SHP77 treated with DMSO at 0.1 percent for 48 hours (cell line): Measurements from ENCODE around the gene ST3GAL6.
A peak's percentile ranks its signal among the peaks of the same experiment; 100 is the strongest.

ENCODE experiments used
- DNase-seq: peaks from one replicate; lab custom pipeline; 2025; lab: John Stamatoyannopoulos, UW

Gene ST3GAL6, protein sequence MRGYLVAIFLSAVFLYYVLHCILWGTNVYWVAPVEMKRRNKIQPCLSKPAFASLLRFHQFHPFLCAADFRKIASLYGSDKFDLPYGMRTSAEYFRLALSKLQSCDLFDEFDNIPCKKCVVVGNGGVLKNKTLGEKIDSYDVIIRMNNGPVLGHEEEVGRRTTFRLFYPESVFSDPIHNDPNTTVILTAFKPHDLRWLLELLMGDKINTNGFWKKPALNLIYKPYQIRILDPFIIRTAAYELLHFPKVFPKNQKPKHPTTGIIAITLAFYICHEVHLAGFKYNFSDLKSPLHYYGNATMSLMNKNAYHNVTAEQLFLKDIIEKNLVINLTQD

DNA sequence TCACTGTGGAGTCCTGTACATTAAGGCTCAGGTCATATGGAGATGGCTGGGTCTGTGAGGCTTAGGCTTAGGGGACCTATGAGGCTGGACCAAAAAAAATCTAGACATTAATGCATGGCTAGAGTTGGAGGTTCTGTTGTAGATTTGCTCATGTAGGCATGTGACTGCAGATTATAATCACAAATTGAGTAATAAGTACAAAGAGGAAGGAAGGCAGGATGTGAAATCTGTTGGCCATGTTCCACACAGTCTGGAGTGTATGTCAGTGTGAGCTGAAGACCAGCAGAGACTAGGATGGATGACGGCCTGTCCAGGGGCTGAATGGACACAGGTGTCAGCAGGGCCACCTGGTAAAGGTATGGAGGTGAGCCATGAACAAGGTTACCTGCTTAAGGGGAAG is at the start of gene ST3GAL6:
ST3GAL6 (plus strand) TSS at position 265 of the 400 bp plus-strand sequence. CDS start 5,101 bp downstream, outside the sequence.
- no peak for DNase-seq

DNA sequence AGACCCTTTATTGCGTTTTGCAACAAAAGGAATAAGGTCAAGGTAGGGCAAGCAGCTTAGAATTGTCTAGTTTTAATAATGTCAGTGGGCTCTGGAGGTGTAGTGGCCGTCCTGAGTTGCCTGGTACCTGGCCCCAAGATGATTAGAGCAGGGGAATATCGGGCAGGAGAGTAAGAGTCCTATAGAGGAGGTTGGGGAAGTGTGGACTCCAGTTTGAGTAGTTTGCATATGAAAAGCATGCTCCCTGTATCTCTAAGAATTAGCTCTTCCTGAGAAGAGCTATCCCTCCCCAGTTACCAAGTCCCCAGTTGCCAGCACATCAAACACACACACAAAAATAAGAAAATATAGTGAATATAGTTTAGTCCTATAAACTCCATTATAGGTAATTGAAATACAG is 49.2 kb upstream of the ST3GAL6 start:
- DNase-seq = no peak

DNA sequence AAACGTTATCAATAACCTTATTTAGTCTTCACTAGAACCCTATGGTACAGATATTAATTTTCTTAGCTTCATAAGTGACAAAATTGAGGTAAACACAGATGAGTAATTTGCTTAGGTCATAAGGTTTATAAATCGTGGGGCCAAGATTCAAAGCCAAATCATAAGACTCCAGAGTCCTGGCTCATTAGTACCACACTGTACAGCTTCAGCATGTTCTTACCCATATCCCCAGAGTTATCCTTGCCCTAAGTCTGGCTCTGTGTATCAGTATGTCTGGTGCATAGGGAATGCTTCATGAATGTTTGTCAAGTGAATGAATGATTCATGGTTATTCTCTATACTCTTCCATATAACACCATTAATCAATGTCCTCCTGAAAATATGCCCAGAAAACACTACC is 45.6 kb upstream of the ST3GAL6 start:
- DNase-seq = no peak

DNA sequence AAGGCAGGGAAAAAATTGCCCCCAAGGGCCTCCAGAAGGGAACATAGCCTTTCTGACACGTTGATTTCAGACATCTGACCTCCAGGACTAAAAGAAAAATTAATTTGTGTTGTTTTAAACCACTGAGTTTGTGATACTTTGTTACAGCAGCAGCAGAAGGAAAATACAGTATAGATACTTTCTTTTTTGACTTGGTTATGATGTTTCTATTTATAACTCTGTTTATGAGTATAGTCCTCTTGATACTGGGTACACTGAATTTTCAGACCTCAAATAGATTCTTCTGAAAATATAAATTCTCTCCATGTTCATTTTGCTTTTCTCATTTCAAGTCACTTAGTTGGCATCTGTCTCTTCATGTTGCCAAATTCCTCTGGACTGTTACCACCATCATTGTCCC is 44.4 kb upstream of the ST3GAL6 start:
- DNase-seq = no peak

GRCh38 chr3:98721776-98722175 is 41.4 kb upstream of the ST3GAL6 start:
- DNase-seq = no peak

- DNase-seq = no peak
Observed at GRCh38 chr3:98722389-98722788, 40.8 kb upstream of the ST3GAL6 start.

DNA sequence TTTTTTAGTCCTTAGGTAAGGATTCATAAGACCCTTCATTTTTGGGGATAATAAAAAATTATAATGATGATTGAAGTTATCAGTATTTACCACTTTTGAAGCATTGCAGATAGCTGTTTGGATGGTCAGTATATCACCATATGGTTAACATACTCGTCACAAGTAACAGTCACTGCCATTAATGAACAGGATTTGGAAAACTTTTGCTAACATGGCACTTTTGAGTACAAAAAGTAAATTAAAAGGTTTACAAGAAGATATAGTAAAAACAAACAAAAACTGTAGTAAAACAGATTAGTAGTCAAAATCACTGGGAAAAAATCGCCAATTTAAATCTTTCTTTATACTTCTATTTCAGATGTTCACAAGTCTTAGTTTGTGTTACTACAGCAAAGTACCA is 37.8 kb upstream of the ST3GAL6 start:
- DNase-seq = no peak

GRCh38 chr3:98726084-98726483 is 37.1 kb upstream of the ST3GAL6 start:
- no peak for DNase-seq

- no peak for DNase-seq
Observed at GRCh38 chr3:98727638-98728037, 35.5 kb upstream of the ST3GAL6 start.

- no peak for DNase-seq
Observed at GRCh38 chr3:98728672-98729071, 34.5 kb upstream of the ST3GAL6 start.

DNA sequence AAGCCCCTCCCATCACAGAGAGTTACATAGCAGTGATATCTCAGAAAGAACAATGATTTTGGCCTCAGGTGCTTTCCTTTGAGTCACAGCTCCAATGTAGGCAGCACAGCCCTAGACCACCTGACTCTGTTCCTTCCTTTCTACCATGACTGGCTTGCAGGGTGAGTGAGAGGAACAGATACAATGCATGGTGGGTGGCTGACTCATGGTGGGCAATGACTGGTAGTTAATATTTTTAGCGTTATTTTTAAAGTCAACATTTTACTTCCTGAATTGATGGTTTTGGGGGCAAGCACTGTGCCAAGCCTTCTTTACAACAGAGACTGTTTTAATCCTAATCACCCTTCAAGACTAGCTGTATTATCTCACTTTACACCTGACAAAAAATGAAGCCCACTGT is 32.8 kb upstream of the ST3GAL6 start:
- no peak for DNase-seq

DNA sequence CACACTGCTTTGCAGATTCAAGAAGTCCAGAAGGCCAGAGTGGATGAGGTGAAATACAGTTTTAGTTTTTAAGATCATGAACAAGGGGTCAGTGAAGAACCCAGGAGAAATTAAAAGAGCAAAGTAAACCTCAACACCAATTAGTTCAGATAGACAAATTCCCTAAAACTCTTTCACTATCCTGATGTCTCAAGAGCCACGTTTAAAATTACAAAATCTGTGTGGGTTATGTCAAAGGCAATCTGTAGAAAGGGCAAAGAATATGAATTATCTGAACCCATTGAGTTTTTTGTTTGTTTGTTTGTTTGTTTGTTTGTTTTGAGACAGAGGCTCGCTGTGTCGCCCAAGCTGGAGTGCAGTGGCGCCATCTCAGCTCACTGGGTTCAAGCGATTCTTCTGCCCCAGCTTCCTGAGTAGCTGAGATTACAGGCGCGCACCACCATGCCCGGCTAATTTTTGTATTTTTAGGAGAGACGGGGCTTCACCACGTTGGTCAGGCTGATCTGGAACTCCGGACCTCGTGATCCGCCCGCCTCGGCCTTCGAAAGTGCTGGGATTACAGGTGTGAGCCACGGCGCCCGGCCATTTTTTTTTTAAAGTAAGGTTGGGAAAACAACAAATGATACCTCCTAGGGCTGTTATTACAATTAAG is 32.1 kb upstream of the ST3GAL6 start:
- DNase-seq = no peak

GRCh38 chr3:98731720-98732285 is 31.3 kb upstream of the ST3GAL6 start:
- DNase-seq = no peak

DNA sequence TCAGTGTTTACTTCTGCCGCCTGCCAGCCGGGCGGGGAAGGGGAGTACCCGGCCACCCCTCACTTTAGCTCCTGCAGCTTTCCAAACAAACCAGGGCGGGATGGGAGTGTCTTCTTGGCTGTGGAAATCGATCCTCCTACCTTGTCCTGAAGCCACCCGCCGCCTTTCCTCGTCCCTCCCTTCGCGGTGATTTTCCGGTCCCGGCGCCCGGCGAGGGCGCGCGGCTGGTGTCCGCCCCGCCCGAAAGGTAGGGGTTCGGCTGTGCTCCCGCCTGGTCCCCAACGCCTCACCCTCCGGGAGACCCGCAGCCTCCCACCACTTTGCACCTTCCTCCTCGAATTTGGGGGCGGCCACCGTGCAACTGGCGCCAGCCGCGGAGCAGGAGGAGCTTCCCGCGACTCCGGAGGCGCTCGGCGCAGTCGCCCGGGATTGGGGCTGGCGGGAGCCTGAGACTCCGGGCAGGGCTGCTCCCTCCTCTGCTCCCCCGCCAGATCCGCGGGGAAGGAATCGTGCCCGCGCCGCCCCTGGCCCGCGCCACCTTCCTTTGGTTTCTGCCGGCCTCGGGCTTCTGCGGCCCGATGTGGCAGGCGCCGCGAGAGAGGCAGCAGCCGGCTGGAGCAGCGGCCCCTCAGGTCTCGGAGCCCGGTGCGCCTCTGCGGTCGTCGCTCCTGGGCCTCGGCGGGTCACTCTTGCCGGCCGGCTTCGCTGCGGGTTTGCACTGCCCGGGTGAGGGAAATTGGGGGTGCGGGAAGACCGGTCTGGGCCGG is 30.7 kb upstream of the ST3GAL6 start:
- DNase-seq = peak; percentile 74

GRCh38 chr3:98733053-98733811 is 29.9 kb upstream of the ST3GAL6 start:
- DNase-seq = no peak

DNA sequence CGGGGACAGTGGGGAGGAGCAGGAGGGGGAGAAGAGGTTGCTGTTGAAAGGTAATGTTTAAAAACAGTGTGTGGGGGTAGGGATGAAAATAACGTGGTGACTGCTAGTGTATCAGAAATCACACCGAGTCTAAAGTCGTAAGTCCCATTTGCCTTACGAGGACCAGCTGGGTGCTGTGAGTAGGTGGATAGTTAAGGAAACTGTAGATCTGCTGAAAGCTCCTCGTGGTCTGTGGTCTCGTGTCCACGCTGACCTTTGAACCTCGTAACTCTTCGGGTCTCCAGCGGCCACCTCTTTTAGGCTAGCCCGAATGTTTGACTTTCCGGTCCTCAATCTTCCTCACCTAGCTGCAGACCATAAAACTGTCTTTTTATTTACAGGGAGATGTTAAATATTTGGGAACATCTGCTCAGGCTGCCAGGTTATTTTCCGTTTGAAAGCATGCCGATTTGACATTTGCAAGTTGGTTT is 29.3 kb upstream of the ST3GAL6 start:
- DNase-seq = peak; percentile 57

GRCh38 chr3:98734306-98734705 is 28.8 kb upstream of the ST3GAL6 start:
- DNase-seq = no peak

GRCh38 chr3:98734735-98735134 is 28.4 kb upstream of the ST3GAL6 start:
- DNase-seq = no peak

GRCh38 chr3:98735296-98735695 is 27.8 kb upstream of the ST3GAL6 start:
- DNase-seq = no peak

DNA sequence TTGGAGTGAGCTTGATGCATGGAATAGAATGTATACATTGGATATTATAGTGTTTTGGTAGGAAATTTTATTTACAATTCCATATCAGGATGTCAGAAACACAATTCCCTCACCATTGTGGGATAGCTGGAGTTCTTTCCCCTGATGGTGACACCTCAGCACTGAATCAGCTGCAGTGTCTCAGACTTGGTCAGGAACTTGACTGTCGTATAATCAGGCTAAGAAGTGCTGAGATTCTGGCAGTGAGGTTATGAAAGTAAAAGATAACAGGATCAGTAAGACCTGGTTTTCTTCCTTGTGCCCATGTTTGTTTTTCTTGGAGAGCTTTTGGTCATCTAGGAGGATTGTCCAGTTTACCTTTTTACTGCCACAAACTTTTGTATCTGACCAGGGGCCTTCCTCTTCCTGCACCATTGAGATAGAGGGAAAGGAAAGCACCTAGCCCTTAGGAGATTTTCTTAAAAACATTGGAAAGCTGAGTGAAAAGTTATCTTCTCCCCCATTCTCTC is 27.3 kb upstream of the ST3GAL6 start:
- no peak for DNase-seq

GRCh38 chr3:98737301-98737700 is 25.8 kb upstream of the ST3GAL6 start:
- DNase-seq = no peak

DNA sequence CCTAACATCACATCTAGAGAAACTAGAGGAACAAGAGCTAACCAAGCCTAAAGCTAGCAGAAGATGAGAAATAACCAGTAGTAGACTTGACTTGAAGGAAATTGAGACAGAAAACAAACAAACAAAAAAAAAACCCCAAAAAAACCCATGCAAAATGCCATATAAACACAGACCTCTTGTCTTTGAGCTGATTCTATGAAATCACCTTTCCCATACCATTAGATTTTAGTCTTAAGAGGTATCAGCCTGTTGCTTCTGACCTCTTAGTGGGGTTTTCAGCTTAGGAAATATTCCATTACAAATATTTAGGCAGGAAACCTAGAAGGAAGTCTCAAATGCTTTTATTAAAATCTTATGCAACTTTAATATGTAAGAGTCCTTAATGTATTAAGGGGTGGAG is 23.9 kb upstream of the ST3GAL6 start:
- no peak for DNase-seq
